ENCODE data around the gene PSG2. TPM values are rescaled to one million over a fixed set of nuclear protein-coding genes. Genes with fewer than 3 reads are reported as not detected.
"Not testable (repeated sequence)": the region's sequence is repeated elsewhere in the genome, so short reads cannot be mapped to it uniquely, and the experiment has no call there.

PSG2 gene
- total RNA-seq, 1 donor from 2014 or later, result not detected

DNA sequence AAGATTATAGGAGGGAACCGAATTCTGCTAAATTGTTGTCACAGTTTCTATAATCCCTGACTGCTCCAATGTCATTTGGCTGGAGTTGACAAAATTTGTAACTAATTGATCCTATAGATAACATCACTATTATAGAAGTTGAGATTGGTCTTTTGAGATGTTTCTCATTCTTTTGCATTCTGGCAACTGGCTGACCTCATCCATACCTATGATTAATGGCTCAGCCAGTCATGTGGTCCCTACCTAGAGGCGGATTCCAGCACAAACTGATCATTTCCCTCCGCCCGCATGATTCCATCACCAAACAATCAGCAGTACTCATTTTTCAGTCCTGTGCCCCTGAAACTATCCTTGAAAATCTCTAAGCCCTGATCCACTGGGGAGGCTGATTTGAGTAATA, 4.2 kb downstream of the PSG2 start:
- H3K4me3 Mint-ChIP-seq, result no peak overlapping the region
- H3K4me1 Mint-ChIP-seq, result no peaks in the 10 kb centered on the region
- H3K36me3 Mint-ChIP-seq, result peaks cover 4% of the 10 kb centered on the region
- H3K27me3 Mint-ChIP-seq (ENCODE audit: low read depth), result no peaks in the 10 kb centered on the region
- peaks cover 63% of the 10 kb centered on the region for H3K9me3 Mint-ChIP-seq
- TF ChIP-seq CTCF (IDR thresholded peaks at IDR 0.05; ENCODE audit: unreplicated experiment), result no peak
- H3K27ac Mint-ChIP-seq, result no peak overlapping the region
- DNase-seq (ENCODE audit: low spot score in 2 of 2, unreplicated experiment in 2 of 2), result no peak

- peaks cover 63% of the 10 kb centered on the region for H3K9me3 Mint-ChIP-seq
- H3K36me3 Mint-ChIP-seq; H3K4me3 Mint-ChIP-seq; H3K27ac Mint-ChIP-seq; H3K4me1 Mint-ChIP-seq; H3K27me3 Mint-ChIP-seq (ENCODE audit: low read depth); DNase-seq (ENCODE audit: low spot score in 2 of 2, unreplicated experiment in 2 of 2): not testable (repeated sequence)
Observed at GRCh38 chr19:43077881-43078280, 4.6 kb downstream of the PSG2 start.

DNA sequence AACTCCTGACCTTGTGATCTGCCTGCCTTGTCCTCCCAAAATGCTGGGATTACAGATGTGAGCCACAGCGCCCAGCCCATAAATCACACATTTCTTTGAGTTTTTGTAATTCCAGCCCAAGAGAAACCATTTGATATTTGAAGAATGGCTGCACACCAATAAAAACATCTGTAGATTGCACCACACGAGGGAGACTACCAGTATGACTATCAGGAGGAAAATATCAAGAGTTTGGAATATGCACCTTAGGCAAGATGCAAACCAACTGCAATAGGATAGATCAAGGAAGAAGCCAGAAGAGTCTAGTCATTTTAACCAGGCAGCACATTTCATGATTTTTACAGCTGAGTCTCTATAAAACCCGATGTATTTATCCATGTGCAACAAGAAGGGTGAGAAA, 20.1 kb downstream of the PSG2 start:
- not testable (repeated sequence) for DNase-seq (ENCODE audit: low spot score in 2 of 2, unreplicated experiment in 2 of 2); H3K4me3 Mint-ChIP-seq; H3K4me1 Mint-ChIP-seq; H3K27ac Mint-ChIP-seq; H3K36me3 Mint-ChIP-seq; H3K27me3 Mint-ChIP-seq (ENCODE audit: low read depth)
- peaks cover 77% of the 10 kb centered on the region for H3K9me3 Mint-ChIP-seq

DNA sequence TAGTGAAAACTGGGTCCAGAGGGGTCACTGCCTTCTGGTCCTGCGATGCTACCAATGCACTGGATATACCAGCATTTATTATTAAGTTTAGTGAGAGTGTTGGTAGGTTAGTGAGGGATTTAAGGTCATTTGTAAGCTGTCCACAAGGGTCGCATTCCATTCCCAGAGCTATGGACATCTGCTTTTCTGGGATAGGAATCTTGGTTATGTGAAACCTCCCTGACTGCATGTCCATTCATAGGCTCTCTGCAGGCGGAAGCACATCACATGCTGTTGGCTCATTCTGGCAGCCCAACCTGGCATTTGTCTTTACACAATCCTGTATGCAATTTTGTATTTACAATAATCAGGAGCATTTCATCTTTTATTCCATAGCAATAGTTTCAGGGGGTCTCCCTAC, 21.2 kb downstream of the PSG2 start:
- not testable (repeated sequence) for H3K27ac Mint-ChIP-seq

DNA sequence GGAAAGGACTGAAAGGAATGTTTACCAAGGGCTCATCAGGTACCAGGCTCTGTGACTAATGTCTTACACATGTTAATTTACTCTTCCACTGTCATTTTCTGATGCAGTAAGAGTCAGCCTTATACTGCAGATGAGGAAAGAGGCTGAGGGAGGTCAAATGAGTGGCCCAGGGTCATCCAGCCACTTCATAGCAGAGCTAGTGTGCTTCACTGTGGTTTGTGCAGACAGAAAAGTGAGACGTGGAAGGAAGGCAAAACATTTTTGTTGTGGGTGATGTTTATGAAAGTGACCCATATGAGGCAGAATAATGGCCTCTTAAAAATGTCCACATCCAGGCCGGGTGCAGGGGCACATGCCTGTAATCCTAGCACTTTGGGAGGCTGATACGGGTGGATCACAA, 22.2 kb downstream of the PSG2 start:
- H3K9me3 Mint-ChIP-seq, result peaks cover 72% of the 10 kb centered on the region
- H3K4me1 Mint-ChIP-seq; H3K27ac Mint-ChIP-seq; H3K27me3 Mint-ChIP-seq (ENCODE audit: low read depth); H3K36me3 Mint-ChIP-seq; DNase-seq (ENCODE audit: low spot score in 2 of 2, unreplicated experiment in 2 of 2); H3K4me3 Mint-ChIP-seq: not testable (repeated sequence)

More for the DNA sequence above, 21.2 kb downstream of the PSG2 start:
- H3K9me3 Mint-ChIP-seq, result peaks cover 73% of the 10 kb centered on the region
- H3K4me3 Mint-ChIP-seq; H3K4me1 Mint-ChIP-seq; DNase-seq (ENCODE audit: low spot score in 2 of 2, unreplicated experiment in 2 of 2); H3K36me3 Mint-ChIP-seq; H3K27me3 Mint-ChIP-seq (ENCODE audit: low read depth): not testable (repeated sequence)

DNA sequence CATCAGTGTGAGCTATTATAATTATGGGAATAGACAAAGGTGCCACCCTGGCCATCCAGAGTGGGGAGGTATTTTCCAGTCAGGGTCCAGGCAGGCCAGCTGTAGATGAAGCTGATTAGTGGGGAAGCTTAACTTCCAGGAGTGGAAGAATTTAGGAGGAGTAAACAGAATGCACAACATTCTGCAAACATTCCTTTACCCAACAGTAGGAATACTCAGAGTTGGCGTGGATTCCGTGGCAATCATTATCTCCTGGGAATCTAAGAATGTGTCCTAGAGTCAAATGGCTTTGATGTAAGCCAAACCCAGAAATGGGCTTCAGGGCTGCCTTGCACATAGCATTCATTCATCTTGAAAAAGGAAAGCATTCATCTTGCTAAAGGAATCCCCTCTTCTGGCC, 23.0 kb downstream of the PSG2 start:
- peaks cover 80% of the 10 kb centered on the region for H3K9me3 Mint-ChIP-seq
- H3K4me3 Mint-ChIP-seq, result not testable (repeated sequence)

GRCh38 chr19:43058440-43058839, 24.1 kb downstream of the PSG2 start:
- DNase-seq (ENCODE audit: low spot score in 2 of 2, unreplicated experiment in 2 of 2); H3K27ac Mint-ChIP-seq; H3K4me3 Mint-ChIP-seq; H3K36me3 Mint-ChIP-seq; H3K4me1 Mint-ChIP-seq; H3K27me3 Mint-ChIP-seq (ENCODE audit: low read depth): not testable (repeated sequence)
- peaks cover 82% of the 10 kb centered on the region for H3K9me3 Mint-ChIP-seq

More for the DNA sequence above, 23.0 kb downstream of the PSG2 start:
- not testable (repeated sequence) for H3K4me1 Mint-ChIP-seq; DNase-seq (ENCODE audit: low spot score in 2 of 2, unreplicated experiment in 2 of 2); H3K27ac Mint-ChIP-seq; H3K36me3 Mint-ChIP-seq; H3K27me3 Mint-ChIP-seq (ENCODE audit: low read depth)

DNA sequence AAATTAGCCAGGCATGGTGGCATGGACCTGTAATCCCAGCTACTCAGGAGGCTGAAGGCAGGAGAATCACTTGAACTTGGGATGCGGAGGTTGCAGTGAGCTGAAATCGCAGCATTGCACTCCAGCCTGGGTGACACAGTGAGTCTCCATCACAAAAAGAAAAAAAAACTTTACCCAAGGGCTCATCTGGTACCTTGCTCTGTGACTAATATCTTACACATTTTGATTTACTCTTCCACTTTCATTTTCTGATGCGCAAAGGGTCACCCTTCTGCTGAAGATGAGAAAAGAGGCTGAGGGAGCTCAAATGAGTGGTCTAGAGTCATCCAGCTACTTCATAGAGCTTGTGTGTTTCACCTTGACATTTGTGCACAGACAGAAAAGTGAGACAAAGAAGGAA, 34.5 kb downstream of the PSG2 start:
- H3K27me3 Mint-ChIP-seq (ENCODE audit: low read depth), result not testable (repeated sequence)

DNA sequence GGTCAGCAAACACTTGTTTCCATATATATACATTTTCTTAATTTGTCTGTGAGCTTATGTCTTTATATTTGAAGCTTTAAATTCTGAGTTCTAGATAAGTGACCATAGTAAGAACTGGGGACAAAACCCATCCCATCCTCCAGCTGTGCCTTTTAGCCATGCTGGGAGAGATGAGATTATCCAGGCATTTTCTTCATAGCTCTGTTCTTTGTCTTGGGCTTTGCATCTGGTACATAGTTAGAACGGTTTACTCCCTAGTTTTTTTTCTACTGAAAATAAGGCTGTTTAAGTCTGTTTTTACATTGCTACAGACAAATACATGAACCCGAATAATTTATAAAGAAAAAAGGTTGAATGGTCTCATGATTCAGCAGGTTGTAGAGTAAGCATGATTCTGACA, 35.9 kb downstream of the PSG2 start:
- H3K4me3 Mint-ChIP-seq; H3K36me3 Mint-ChIP-seq; H3K4me1 Mint-ChIP-seq; DNase-seq (ENCODE audit: low spot score in 2 of 2, unreplicated experiment in 2 of 2); H3K27me3 Mint-ChIP-seq (ENCODE audit: low read depth); H3K27ac Mint-ChIP-seq: not testable (repeated sequence)
- H3K9me3 Mint-ChIP-seq, result peaks cover 64% of the 10 kb centered on the region

More for the DNA sequence above, 34.5 kb downstream of the PSG2 start:
- not testable (repeated sequence) for H3K4me1 Mint-ChIP-seq; H3K4me3 Mint-ChIP-seq; H3K36me3 Mint-ChIP-seq; DNase-seq (ENCODE audit: low spot score in 2 of 2, unreplicated experiment in 2 of 2); H3K27ac Mint-ChIP-seq
- peaks cover 52% of the 10 kb centered on the region for H3K9me3 Mint-ChIP-seq

- not testable (repeated sequence) for H3K4me3 Mint-ChIP-seq; DNase-seq (ENCODE audit: low spot score in 2 of 2, unreplicated experiment in 2 of 2); H3K27me3 Mint-ChIP-seq (ENCODE audit: low read depth); H3K4me1 Mint-ChIP-seq; H3K27ac Mint-ChIP-seq; H3K36me3 Mint-ChIP-seq
- peaks cover 50% of the 10 kb centered on the region for H3K9me3 Mint-ChIP-seq
Observed at GRCh38 chr19:43043492-43044180, 38.9 kb downstream of the PSG2 start.

- H3K4me1 Mint-ChIP-seq; H3K4me3 Mint-ChIP-seq; H3K27me3 Mint-ChIP-seq (ENCODE audit: low read depth); DNase-seq (ENCODE audit: low spot score in 2 of 2, unreplicated experiment in 2 of 2); H3K27ac Mint-ChIP-seq; H3K36me3 Mint-ChIP-seq: not testable (repeated sequence)
- peaks cover 75% of the 10 kb centered on the region for H3K9me3 Mint-ChIP-seq
Observed at GRCh38 chr19:43031645-43032044, 50.9 kb downstream of the PSG2 start.

Data from mesothelial cell of epicardium (in vitro differentiated cells).